HepG2 (cell line): ENCODE results near the gene ESRRB. TPM values are rescaled to one million over a fixed set of nuclear protein-coding genes. Genes with fewer than 3 reads are reported as not detected.

Experiments used
- ATAC-seq: fragments of 200-7000 bp; cut with Tn5 transposase; 3 replicates; pipeline ENCODE4 v1.9.1; 2020; ENCODE audit warnings: mild to moderate bottlenecking, moderate library complexity
- BruUV-seq: library from RNA; stranded (reverse); fragments of 400-500 nt; replicated peaks from 2 replicates; lab custom pipeline; 2021; lab: Mats Ljungman, UMichigan
- CTCF ChIA-PET: fragments of 300-600 bp; formaldehyde crosslinking; extraction: SDS; loops from one replicate; lab custom pipeline; 2021; ENCODE audit warnings: low total read pairs, inconsistent platforms, low intra/inter-chr PET ratio; lab: Yijun Ruan, JAX
- POLR2A ChIA-PET: fragments of 350-600 bp; sonication (Branson Sonifier 250); formaldehyde crosslinking; loops from one replicate; lab custom pipeline; 2020; ENCODE audit warnings: antibody characterized with exemption, inconsistent platforms; lab: Yijun Ruan, JAX
- DNase-seq: peaks from one replicate; pipeline ENCODE4 v3.0.0-alpha.2; 2015; ENCODE audit warnings: low spot score
- FAIRE-seq: peaks from 3 replicates; lab custom pipeline; 2011; peaks lifted over from hg19 to GRCh38; lab: Jason Lieb, UNC
- H2AFZ ChIP-seq: one replicate; pipeline ENCODE4 v1.6.1; 2011; ENCODE audit warnings: low read length, inconsistent platforms
- H3K27ac ChIP-seq: fragments of 300-600 bp; 3 replicates; pipeline ENCODE4 v1.8.0; 2011; ENCODE audit warnings: mixed run types, mild to moderate bottlenecking, mixed read lengths, low read length, inconsistent platforms; ENCODE audit not compliant: insufficient read depth; ENCODE audit errors: extremely low read length
- H3K27me3 ChIP-seq, 2 experiments: fragments of 200-600 bp in 1 of 2; 2 replicates in 1 of 2; 3 replicates in 1 of 2; pipeline versions ENCODE4 v1.6.0 to v1.8.0; 2011; ENCODE audit warnings: low read length in 2 of 2, mild to moderate bottlenecking in 2 of 2, moderate library complexity in 2 of 2, inconsistent platforms in 1 of 2; ENCODE audit not compliant: insufficient read depth in 2 of 2, control insufficient read depth in 1 of 2
- H3K36me3 ChIP-seq, 2 experiments: fragments of 200-600 bp in 1 of 2; replicated peaks in 1 of 2; 2 replicates in 1 of 2; 3 replicates in 1 of 2; pipeline versions ENCODE4 v1.5.1 to v1.8.0; 2011; ENCODE audit warnings: low read length in 2 of 2, inconsistent platforms in 1 of 2; ENCODE audit not compliant: insufficient read depth in 2 of 2, control insufficient read depth in 1 of 2
- H3K4me1 ChIP-seq: 2 replicates; pipeline ENCODE4 v1.5.1; 2012; ENCODE audit warnings: low read length, inconsistent platforms; ENCODE audit not compliant: insufficient read depth
- H3K4me2 ChIP-seq: 2 replicates; pipeline ENCODE4 v1.6.0; 2011; ENCODE audit warnings: low read depth, low read length, inconsistent platforms
- H3K4me3 ChIP-seq, 3 experiments: fragments of 200-600 bp in 1 of 3; sonication (generic), shearing (Covaris generic) in 1 of 3; replicated peaks in 1 of 3; 2 replicates each; pipeline ENCODE4 v1.5.1; 2011 to 2016; ENCODE audit warnings: low read length in 3 of 3, inconsistent platforms in 2 of 3, low read depth in 2 of 3, mild to moderate bottlenecking in 2 of 3, control low read depth in 1 of 3, mixed read lengths in 1 of 3; ENCODE audit not compliant: insufficient read depth in 1 of 3
- H3K79me2 ChIP-seq: one replicate; pipeline ENCODE4 v1.6.1; 2011; ENCODE audit warnings: low read length, inconsistent platforms; ENCODE audit not compliant: insufficient read depth
- H3K9ac ChIP-seq: 2 replicates; pipeline ENCODE4 v1.6.0; 2011; ENCODE audit warnings: mild to moderate bottlenecking, low read depth, low read length, inconsistent platforms; ENCODE audit not compliant: insufficient read depth
- H3K9me3 ChIP-seq: 2 replicates; pipeline ENCODE4 v1.5.1; 2012; ENCODE audit warnings: mild to moderate bottlenecking, low read length
- H4K20me1 ChIP-seq: 2 replicates; pipeline ENCODE4 v1.6.0; 2011; ENCODE audit warnings: inconsistent platforms, mild to moderate bottlenecking, low read length, moderate library complexity; ENCODE audit not compliant: insufficient read depth
- ESRRA ChIP-seq: sonication (generic); formaldehyde crosslinking; IDR thresholded peaks from 2 replicates; pipeline ENCODE4 v1.5.1; 2020; ENCODE audit warnings: mild to moderate bottlenecking, low read depth, missing genetic modification reagents
- FIP1L1 ChIP-seq: fragments of 200-400 bp; formaldehyde crosslinking; IDR thresholded peaks from 2 replicates; pipeline ENCODE4 v1.6.1; 2018; ENCODE audit warnings: low read depth, mild to moderate bottlenecking, low read length, moderate library complexity, borderline replicate concordance; ENCODE audit not compliant: insufficient read depth
- HNRNPH1 ChIP-seq: fragments of 200-400 bp; formaldehyde crosslinking; optimal IDR thresholded peaks from 2 replicates; pipeline ENCODE3; 2017; ENCODE audit warnings: mild to moderate bottlenecking, low read depth, low read length
- KAT2B ChIP-seq: fragments of 150-350 bp; IDR thresholded peaks from 2 replicates; pipeline ENCODE4 v1.6.1; 2014; ENCODE audit warnings: low read depth, low read length, borderline replicate concordance
- KAT8 ChIP-seq: IDR thresholded peaks from 2 replicates; pipeline ENCODE4 v1.6.1; 2016; ENCODE audit warnings: missing genetic modification reagents, missing compliant biosample characterization
- MZF1 ChIP-seq: sonication (generic); formaldehyde crosslinking; IDR thresholded peaks from 2 replicates; pipeline ENCODE4 v1.8.1; 2023; ENCODE audit warnings: mild to moderate bottlenecking, missing genetic modification reagents, borderline replicate concordance
- NR1H2 ChIP-seq: sonication (generic); formaldehyde crosslinking; IDR thresholded peaks from 2 replicates; pipeline ENCODE4 v1.8.1; 2022; ENCODE audit warnings: low read depth, missing genetic modification reagents, borderline replicate concordance
- NR2F2 ChIP-seq: IDR thresholded peaks from 2 replicates; pipeline ENCODE4 v1.6.1; 2012; ENCODE audit warnings: low read depth, inconsistent platforms, borderline replicate concordance
- PHF20 ChIP-seq: sonication (generic); formaldehyde crosslinking; IDR thresholded peaks from 2 replicates; pipeline ENCODE4 v1.5.0; 2020; ENCODE audit warnings: mild to moderate bottlenecking, missing genetic modification reagents
- PITX1 ChIP-seq: sonication (generic); formaldehyde crosslinking; IDR thresholded peaks from 2 replicates; pipeline ENCODE4 v1.5.1; 2020; ENCODE audit warnings: mild to moderate bottlenecking, missing genetic modification reagents
- RNF2 ChIP-seq: fragments of 450-650 bp; conservative IDR thresholded peaks from 2 replicates; pipeline ENCODE4 v1.6.1; 2016; ENCODE audit warnings: low read depth
- ZBTB20 ChIP-seq: sonication (generic); formaldehyde crosslinking; IDR thresholded peaks from 2 replicates; pipeline ENCODE4 v1.8.1; 2023; ENCODE audit warnings: missing genetic modification reagents, low read depth, mild to moderate bottlenecking, borderline replicate concordance
- ZBTB49 ChIP-seq: sonication (generic); formaldehyde crosslinking; IDR thresholded peaks from 2 replicates; pipeline ENCODE4 v1.4.0; 2020; ENCODE audit warnings: missing genetic modification reagents, borderline replicate concordance
- ZNF232 ChIP-seq: sonication (generic); formaldehyde crosslinking; IDR thresholded peaks from 2 replicates; pipeline ENCODE4 v1.4.0; 2020; ENCODE audit warnings: missing genetic modification reagents, borderline replicate concordance
- ZNF24 ChIP-seq: fragments of 450-650 bp; IDR thresholded peaks from 2 replicates; pipeline ENCODE4 v1.6.1; 2017; ENCODE audit warnings: antibody characterized with exemption, mild to moderate bottlenecking
- ZNF281 ChIP-seq: sonication (generic); formaldehyde crosslinking; IDR thresholded peaks from 2 replicates; pipeline ENCODE4 v1.4.0; 2020; ENCODE audit warnings: missing genetic modification reagents, borderline replicate concordance
- ZNF552 ChIP-seq: sonication (generic); formaldehyde crosslinking; IDR thresholded peaks from 2 replicates; pipeline ENCODE4 v1.9.0; 2022; ENCODE audit warnings: missing genetic modification reagents, mild to moderate bottlenecking, borderline replicate concordance
- ZNF616 ChIP-seq: sonication (generic); formaldehyde crosslinking; IDR thresholded peaks from 2 replicates; pipeline ENCODE4 v1.5.0; 2020; ENCODE audit warnings: low read depth, mild to moderate bottlenecking, missing genetic modification reagents
- WGBS: methylation state at CpG from one replicate; pipeline ENCODE4 v1.1.6; 2017; ENCODE audit warnings: low lambda C conversion rate; 5-methylcytosine and 5-hydroxymethylcytosine counted together
- in situ Hi-C: cut with HindIII; loops from 2 replicates; pipeline ENCODE4 v1.10.0; 2017; ENCODE audit warnings: low pct_unique_long_range_greater_than_20kb; ENCODE audit not compliant: extremely low pct_ligation_motif_present
- intact Hi-C: fragments of 100-400 bp; cut with micrococcal nuclease; formaldehyde crosslinking; loops from one replicate; pipeline ENCODE4 v1.10.0; 2022; ENCODE audit not compliant: unreplicated experiment
- polyA plus RNA-seq, 8 experiments: library from polyadenylated mRNA; depleted of rRNA in 3 of 8; stranded (reverse) in 7 of 8; unstranded in 1 of 8; fragments of >200 nt; fragmentation: Illumina TruSeq in 4 of 8; extraction: Trizol in 4 of 8; gene quantifications; 2 replicates each; pipeline versions ENCODE4 v1.2.1 to v1.2.3, GENCODE V29; 2011 to 2016; ENCODE audit warnings: low read depth in 4 of 8, missing spikeins in 1 of 8, mixed read lengths in 1 of 8; ENCODE audit not compliant: insufficient read depth in 1 of 8
- total RNA-seq, 5 experiments: library from RNA; depleted of rRNA; stranded (reverse); fragments of >200 nt; fragmentation: Illumina TruSeq; extraction: Trizol; gene quantifications; 2 replicates each; pipeline ENCODE4 v1.2.3, GENCODE V29; 2016; ENCODE audit warnings: low read depth in 1 of 5
- TF ChIP-seq, protein P1 (sequence below): sonication (generic); formaldehyde crosslinking; IDR thresholded peaks from 2 replicates; pipeline ENCODE4 v1.8.0; 2022; ENCODE audit warnings: mild to moderate bottlenecking, missing genetic modification reagents, moderate library complexity

Gene ESRRB
- total and polyA plus RNA-seq, 2 of the 13 experiments (the other 11 are each of a cell fraction or from before 2014, with no cell fraction given), result 0.04 to 0.33 TPM

GRCh38 chr14:76430017-76430416, 54.1 kb downstream of the ESRRB start:
- 83% methylated on average over 1 of the region's 1 CpG for WGBS
- Histone ChIP-seq H3K36me3 (no peaks in the 10 kb centered on the region), H3K27me3 (peaks cover 1 to 9% of the 10 kb centered on the region in 2 experiments; a peak in 2 of 5 replicates), H4K20me1 (no peaks in the 10 kb centered on the region), H2AFZ (no peak overlapping the region), H3K27ac (no peak overlapping the region), H3K9me3 (no peaks in the 10 kb centered on the region), H3K4me2 (no peak overlapping the region), H3K79me2 (no peaks in the 10 kb centered on the region), H3K4me1 (no peaks in the 10 kb centered on the region), H3K9ac (no peak overlapping the region), H3K4me3 (no peak overlapping the region)
- in situ Hi-C loops, result no loop called here
- FAIRE-seq, result no peak
- intact Hi-C loops, result no loop called here
- no peak for TF ChIP-seq PITX1 (CRISPR knock-in tag)
- no peak for TF ChIP-seq HNRNPH1
- TF ChIP-seq ZNF232 (CRISPR knock-in tag), result no peak
- no peak for TF ChIP-seq ESRRA (CRISPR knock-in tag)
- TF ChIP-seq ZNF24, result no peak
- TF ChIP-seq ZNF281, result no peak
- no peak for TF ChIP-seq RNF2
- no peak for TF ChIP-seq PHF20 (CRISPR knock-in tag)
- TF ChIP-seq MZF1, result no peak
- TF ChIP-seq ZNF616, result no peak
- TF ChIP-seq NR1H2 (CRISPR knock-in tag), result no peak
- TF ChIP-seq ZBTB49 (CRISPR knock-in tag), result no peak
- no peak for TF ChIP-seq KAT8 (CRISPR knock-in tag)
- no peak for TF ChIP-seq FIP1L1
- TF ChIP-seq ZNF552 (CRISPR knock-in tag), result no peak
- no peak for TF ChIP-seq ZBTB20 (CRISPR knock-in tag)
- no peak for TF ChIP-seq KAT2B
- TF ChIP-seq NR2F2, result no peak
- TF ChIP-seq, protein P1, sequence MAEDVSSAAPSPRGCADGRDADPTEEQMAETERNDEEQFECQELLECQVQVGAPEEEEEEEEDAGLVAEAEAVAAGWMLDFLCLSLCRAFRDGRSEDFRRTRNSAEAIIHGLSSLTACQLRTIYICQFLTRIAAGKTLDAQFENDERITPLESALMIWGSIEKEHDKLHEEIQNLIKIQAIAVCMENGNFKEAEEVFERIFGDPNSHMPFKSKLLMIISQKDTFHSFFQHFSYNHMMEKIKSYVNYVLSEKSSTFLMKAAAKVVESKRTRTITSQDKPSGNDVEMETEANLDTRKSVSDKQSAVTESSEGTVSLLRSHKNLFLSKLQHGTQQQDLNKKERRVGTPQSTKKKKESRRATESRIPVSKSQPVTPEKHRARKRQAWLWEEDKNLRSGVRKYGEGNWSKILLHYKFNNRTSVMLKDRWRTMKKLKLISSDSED (CRISPR knock-in tag), result no peak
- ChIA-PET POLR2A (no interaction called here), CTCF (no interaction called here)
- no peak for DNase-seq
- BruUV-seq, result no TSS peak
- ATAC-seq, result no peak
